Immature natural killer cell (primary cell): Measurements from ENCODE around the gene RBMS1. TPM values are rescaled to one million over a fixed set of nuclear protein-coding genes. Genes with fewer than 3 reads are reported as not detected.

ENCODE experiments used
- DNase-seq, 3 donors: peaks; one replicate each; pipeline ENCODE4 v3.0.0; 2022; ENCODE audit warnings: mixed read lengths in 1 of 3
- H3K27ac Mint-ChIP-seq, 6 donors: one replicate each; pipeline ENCODE4 v1.8.0; 2020; ENCODE audit warnings: mixed read lengths in 6 of 6, mild to moderate bottlenecking in 5 of 6, inconsistent platforms in 4 of 6, moderate library complexity in 3 of 6
- H3K27me3 Mint-ChIP-seq, 3 donors: one replicate each; pipeline ENCODE4 v1.8.0; 2020 to 2021; ENCODE audit warnings: low read depth in 3 of 3, mild to moderate bottlenecking in 3 of 3, mixed read lengths in 3 of 3, moderate library complexity in 3 of 3, inconsistent platforms in 1 of 3
- H3K36me3 Mint-ChIP-seq, 3 donors: one replicate each; pipeline ENCODE4 v1.8.0; 2020; ENCODE audit warnings: mixed read lengths in 3 of 3, inconsistent platforms in 2 of 3, mild to moderate bottlenecking in 2 of 3
- H3K4me1 Mint-ChIP-seq, 2 donors: one replicate each; pipeline ENCODE4 v1.8.0; 2020; ENCODE audit warnings: inconsistent platforms in 2 of 2, mild to moderate bottlenecking in 2 of 2, mixed read lengths in 2 of 2, moderate library complexity in 1 of 2
- H3K4me3 Mint-ChIP-seq, 5 donors: one replicate each; pipeline ENCODE4 v1.8.0; 2020; ENCODE audit warnings: mild to moderate bottlenecking in 5 of 5, mixed read lengths in 5 of 5, inconsistent platforms in 3 of 5, moderate library complexity in 3 of 5
- H3K9me3 Mint-ChIP-seq, 6 donors: one replicate each; pipeline ENCODE4 v1.8.0; 2020; ENCODE audit warnings: mild to moderate bottlenecking in 6 of 6, mixed read lengths in 6 of 6, inconsistent platforms in 4 of 6, moderate library complexity in 3 of 6
- polyA plus RNA-seq, 3 donors: library from polyadenylated mRNA; unstranded; fragments of 300-500 nt; fragmentation: Illumina TruSeq; gene quantifications; one replicate each; pipeline ENCODE4 v1.2.3, GENCODE V29; 2021

Gene RBMS1
- polyA plus RNA-seq, 3 donors from 2014 or later: 80.0 to 172 (median 81.9) TPM

DNA sequence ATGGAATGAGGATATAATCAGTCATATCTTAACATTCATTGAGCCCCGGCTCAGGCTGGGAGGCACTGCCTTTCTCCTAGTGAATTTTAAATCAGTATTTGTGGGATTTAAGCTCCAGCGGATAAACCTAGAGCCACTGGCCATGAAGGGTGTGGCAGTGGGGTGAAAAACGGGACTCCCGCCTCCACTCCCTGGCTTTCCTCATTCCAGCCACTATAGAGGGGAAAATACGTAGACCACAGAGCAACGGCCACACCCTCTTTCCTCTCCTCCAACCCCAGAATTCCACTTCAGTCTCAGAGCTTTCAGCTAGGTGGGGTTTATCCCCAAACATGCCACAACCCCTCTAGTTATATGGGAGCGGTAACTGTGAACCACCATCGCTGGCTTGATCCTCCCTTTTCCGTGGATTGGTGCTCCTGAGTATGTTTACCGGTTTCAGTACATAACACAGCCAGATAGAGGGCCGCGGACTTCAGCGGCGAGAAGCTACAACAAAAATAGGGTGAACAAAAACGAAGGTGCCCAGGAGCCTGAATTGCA, 223.0 kb downstream of the RBMS1 start:
- no peak for DNase-seq
- Mint-ChIP-seq H3K27ac (peak overlapping the region; percentile 30 to 90 (median 76)), H3K4me3 (peak overlapping the region; percentile 80 to 88 (median 84)), H3K36me3 (peaks cover 9 to 31% (median 22%) of the 10 kb centered on the region in 3 donors), H3K4me1 (peaks cover 26 to 32% of the 10 kb centered on the region in 2 donors), H3K9me3 (no peaks in the 10 kb centered on the region), H3K27me3 (peaks cover 4 to 18% (median 7%) of the 10 kb centered on the region in 3 donors)

DNA sequence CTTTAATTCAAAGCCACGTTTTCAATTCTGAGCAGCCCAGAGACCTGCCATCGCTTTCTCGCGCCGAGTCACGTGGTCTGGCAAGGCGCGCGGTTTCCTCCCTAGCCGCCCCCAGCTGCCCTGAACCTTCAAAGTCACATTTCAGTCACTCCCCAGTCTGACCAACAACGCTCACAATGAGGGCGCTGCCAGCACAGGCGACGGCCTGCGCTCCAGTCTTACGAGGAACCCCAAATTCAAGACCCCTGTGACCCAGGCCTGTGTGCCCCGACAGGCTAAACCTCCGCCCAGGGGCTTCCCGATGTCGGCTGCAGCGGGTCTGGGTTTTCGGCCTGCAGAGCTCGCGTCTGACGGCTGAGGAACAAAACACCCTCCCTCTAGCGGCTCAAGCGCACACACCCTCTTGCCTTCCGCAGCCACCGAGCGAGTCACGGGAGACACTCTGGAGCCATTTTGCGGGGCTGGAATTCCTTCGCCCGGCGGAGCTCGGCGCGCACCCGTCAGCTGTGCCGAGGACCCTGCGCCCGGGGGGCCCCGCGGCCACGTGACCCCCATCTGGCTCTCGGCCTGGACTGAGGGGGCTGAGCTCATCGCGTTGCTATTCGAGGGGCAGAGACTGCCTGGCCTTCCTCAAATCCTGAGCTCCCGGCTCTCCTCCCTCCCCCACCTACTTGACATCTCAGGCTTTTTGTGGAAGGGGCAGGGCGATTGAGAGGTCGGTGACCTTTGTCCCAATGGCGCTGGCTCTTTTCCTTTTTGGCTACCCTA, 223.6 kb downstream of the RBMS1 start:
- Mint-ChIP-seq H3K4me1 (peaks cover 29 to 36% of the 10 kb centered on the region in 2 donors), H3K27ac (peak overlapping the region; percentile 75 to 92 (median 91)), H3K27me3 (peaks cover 4 to 18% (median 11%) of the 10 kb centered on the region in 3 donors), H3K36me3 (peaks cover 9 to 25% (median 15%) of the 10 kb centered on the region in 3 donors), H3K4me3 (peak overlapping the region; percentile 80 to 90 (median 87)), H3K9me3 (no peaks in the 10 kb centered on the region)
- DNase-seq: peak; percentile 74 to 76 (median 75)

DNA sequence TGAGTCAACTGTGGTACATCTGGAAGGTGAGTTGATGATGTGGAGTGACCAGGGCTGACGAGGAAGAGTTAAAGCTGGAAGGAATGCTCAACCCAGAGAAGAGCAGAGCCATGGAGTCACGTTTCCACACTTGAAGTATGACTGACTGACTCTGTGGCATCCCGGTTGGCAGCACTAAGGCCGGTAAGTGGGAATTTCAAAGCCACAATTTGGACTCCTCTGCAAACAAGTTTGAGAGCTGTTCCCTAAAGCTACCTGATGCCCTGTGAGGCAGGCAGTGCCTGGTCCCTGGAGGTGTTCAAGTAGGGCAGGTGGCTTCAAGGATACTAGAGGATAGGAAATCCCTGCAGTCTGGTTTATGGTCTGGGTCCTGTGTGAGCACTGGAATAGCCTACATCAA, 224.2 kb downstream of the RBMS1 start:
- Mint-ChIP-seq H3K27ac (peak overlapping the region; percentile 68 to 92 (median 91)), H3K9me3 (no peaks in the 10 kb centered on the region), H3K4me1 (peaks cover 32 to 42% of the 10 kb centered on the region in 2 donors), H3K27me3 (peaks cover 4 to 18% (median 13%) of the 10 kb centered on the region in 3 donors), H3K4me3 (peak overlapping the region; percentile 79 to 90 (median 87)), H3K36me3 (peaks cover 9 to 25% (median 12%) of the 10 kb centered on the region in 3 donors)
- no peak for DNase-seq

DNA sequence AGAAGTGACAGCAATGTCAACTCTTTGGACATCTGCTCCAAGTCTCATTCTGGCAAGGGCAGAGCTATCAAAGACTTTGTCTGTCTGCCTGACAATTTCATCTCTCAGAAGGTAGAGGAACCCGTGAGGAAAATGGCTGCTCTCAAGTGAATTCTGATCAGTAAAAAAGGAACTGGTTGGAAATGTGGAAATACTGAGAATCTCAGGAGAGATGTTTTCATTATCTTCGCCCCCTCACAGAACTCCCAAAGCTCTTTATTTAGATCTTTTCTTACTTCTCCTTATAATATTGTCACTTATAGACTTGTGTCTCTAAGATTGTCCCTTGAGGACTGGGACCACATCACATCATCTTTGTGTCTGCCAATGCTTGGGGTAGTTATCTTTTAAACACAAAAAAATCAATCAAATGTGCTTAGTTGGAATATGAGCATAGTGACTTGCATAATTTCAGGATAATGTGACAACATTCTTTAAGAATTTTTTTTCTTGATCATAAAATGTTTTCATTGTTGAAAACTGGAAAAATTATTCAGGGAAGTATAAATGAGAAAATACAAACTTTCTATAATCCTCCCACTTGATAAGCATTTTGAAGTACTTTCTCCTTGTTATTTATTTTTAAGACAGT, 225.3 kb downstream of the RBMS1 start:
- Mint-ChIP-seq H3K27ac (peak overlapping the region in 1 of 6 donors; percentile 5), H3K4me1 (peaks cover 40 to 53% of the 10 kb centered on the region in 2 donors)

DNA sequence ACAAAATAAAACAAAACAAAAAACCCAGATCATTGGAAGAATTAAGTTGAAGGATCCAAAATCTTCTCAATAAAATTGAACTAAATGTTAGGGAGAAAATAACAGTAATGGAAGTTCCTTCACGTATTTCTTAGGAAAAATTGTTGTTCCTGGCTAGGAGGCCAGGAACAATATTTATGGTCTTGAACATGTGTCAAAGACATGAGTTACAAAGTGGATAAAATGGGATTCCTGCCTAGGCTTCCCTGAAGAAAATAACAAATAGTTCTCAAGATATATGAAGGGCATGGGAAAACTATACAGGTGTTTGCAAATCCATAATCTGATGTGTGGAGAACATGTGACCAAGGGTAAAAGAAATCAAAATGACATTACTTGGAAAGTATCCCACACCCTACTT, 225.9 kb downstream of the RBMS1 start:
- Mint-ChIP-seq H3K36me3 (peaks cover 4 to 12% (median 4%) of the 10 kb centered on the region in 3 donors), H3K9me3 (no peaks in the 10 kb centered on the region), H3K27ac (peak overlapping the region in 1 of 6 donors; percentile 4)

More for the DNA sequence above, 225.3 kb downstream of the RBMS1 start:
- no peak for DNase-seq
- peaks cover 7 to 17% (median 8%) of the 10 kb centered on the region in 3 donors for H3K36me3 Mint-ChIP-seq
- H3K9me3 Mint-ChIP-seq: no peaks in the 10 kb centered on the region
- peak overlapping the region in 1 of 5 donors; percentile 0 for H3K4me3 Mint-ChIP-seq
- peaks cover 4 to 16% (median 13%) of the 10 kb centered on the region in 3 donors for H3K27me3 Mint-ChIP-seq

DNA sequence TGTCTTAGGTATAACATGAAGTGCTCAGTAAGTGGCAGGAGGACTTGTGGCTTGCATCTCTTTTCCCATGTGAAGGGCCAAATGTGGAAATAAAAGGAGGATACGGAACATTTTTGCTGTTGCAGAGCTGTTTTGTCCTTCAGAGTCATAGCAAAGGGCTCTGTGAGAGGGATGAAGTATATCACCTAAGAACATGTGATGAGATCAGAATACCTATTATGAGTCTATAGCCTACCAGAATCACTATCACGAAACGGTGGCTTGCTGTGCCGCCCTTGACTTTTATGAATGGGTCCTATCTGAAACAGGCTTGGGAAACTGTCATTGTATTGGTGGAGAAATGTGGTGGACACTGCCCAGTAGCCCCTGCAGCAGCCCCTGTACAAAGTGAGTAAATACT, 226.6 kb downstream of the RBMS1 start:
- H3K4me3 Mint-ChIP-seq: no peak overlapping the region
- peaks cover 0 to 8% (median 4%) of the 10 kb centered on the region in 3 donors for H3K36me3 Mint-ChIP-seq
- peak overlapping the region in 1 of 6 donors; percentile 4 for H3K27ac Mint-ChIP-seq
- peaks cover 40 to 55% of the 10 kb centered on the region in 2 donors for H3K4me1 Mint-ChIP-seq
- H3K27me3 Mint-ChIP-seq: peaks cover 4 to 16% (median 13%) of the 10 kb centered on the region in 3 donors
- DNase-seq: no peak
- no peaks in the 10 kb centered on the region for H3K9me3 Mint-ChIP-seq

More for the DNA sequence above, 225.9 kb downstream of the RBMS1 start:
- Mint-ChIP-seq H3K27me3 (peaks cover 4 to 16% (median 13%) of the 10 kb centered on the region in 3 donors), H3K4me1 (peaks cover 40 to 55% of the 10 kb centered on the region in 2 donors), H3K4me3 (no peak overlapping the region)
- no peak for DNase-seq

DNA sequence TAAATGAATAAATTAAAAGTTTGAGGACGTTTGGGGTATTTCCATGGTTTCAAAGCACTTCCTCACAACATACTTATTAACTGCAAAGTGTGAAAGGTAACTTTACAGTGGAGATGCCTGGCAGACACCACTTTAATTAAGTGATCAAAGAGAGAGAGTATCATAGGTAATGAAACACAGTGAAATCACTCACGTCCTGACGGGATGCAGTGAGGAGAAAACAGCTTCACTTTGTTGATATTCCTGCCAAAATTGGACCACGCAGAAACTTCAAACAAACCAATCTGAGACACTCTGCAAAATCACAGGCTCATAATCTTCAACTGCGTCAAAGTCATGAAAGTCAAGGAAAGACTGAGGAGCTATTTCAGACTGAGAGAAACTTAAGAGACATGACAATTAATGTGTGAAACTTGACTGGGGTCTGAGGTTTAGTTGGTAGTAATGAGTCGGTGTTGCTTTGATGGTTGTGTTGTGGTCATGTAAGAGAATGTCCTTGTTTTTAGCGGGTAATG, 227.5 kb downstream of the RBMS1 start:
- peaks cover 0 to 8% (median 2%) of the 10 kb centered on the region in 3 donors for H3K36me3 Mint-ChIP-seq
- H3K27ac Mint-ChIP-seq: peak overlapping the region in 1 of 6 donors; percentile 32
- peak; percentile 14 to 22 (median 20) for DNase-seq
- H3K4me1 Mint-ChIP-seq: peaks cover 40 to 55% of the 10 kb centered on the region in 2 donors
- H3K27me3 Mint-ChIP-seq: peaks cover 4 to 14% (median 13%) of the 10 kb centered on the region in 3 donors
- H3K4me3 Mint-ChIP-seq: peak overlapping the region in 1 of 5 donors; percentile 1
- H3K9me3 Mint-ChIP-seq: no peaks in the 10 kb centered on the region

DNA sequence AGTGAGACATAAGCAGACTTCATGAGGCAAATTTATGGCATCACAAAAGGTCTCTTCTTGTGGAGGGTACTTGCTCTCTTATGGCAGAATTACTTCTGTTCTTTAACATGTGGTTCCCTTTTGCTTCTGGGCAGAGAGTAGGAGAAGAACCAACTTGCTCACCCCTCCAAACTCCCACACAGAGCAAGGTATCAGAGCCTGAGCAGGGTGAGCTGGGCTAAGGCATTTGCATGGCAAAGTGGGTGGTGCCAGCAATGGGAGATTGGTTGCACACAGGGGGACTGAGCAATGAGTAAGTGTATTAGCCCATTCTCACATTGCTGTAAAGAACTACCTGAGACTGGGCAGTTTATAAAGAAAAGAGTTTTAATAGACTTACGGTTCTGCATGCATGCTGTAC, 229.3 kb downstream of the RBMS1 start:
- Mint-ChIP-seq H3K27me3 (peaks cover 0 to 6% (median 0%) of the 10 kb centered on the region in 3 donors), H3K27ac (peak overlapping the region in 1 of 6 donors; percentile 0), H3K4me1 (peaks cover 28 to 39% of the 10 kb centered on the region in 2 donors)

DNA sequence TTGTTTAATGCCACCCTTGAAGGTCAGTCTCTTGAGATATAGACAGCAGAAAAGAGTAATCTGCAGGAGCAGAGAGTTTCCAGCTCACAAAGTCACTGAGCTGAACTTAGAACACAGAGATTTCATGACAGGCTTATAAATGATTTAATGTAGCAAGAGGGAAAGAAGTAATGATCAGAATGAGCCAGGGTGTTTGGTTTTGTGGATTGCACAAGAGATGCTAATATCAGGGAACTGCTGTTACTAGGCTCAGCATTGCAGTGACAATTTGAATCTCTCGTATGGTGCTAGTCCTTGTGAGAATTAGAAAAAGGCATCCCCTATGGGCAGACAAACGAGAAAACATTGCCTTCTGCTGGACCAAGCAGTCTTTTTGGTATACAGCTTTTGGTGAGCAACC, 231.9 kb downstream of the RBMS1 start:
- Mint-ChIP-seq H3K36me3 (peaks cover 0 to 8% (median 0%) of the 10 kb centered on the region in 3 donors), H3K4me1 (peaks cover 23 to 34% of the 10 kb centered on the region in 2 donors), H3K4me3 (no peak overlapping the region), H3K27ac (no peak overlapping the region), H3K27me3 (peaks cover 0 to 10% (median 0%) of the 10 kb centered on the region in 3 donors), H3K9me3 (no peaks in the 10 kb centered on the region)
- no peak for DNase-seq

More for the DNA sequence above, 229.3 kb downstream of the RBMS1 start:
- DNase-seq: no peak
- Mint-ChIP-seq H3K36me3 (peaks cover 0 to 8% (median 0%) of the 10 kb centered on the region in 3 donors), H3K9me3 (no peaks in the 10 kb centered on the region), H3K4me3 (peak overlapping the region in 4 of 5 donors; percentile 1 to 29 (median 4))

DNA sequence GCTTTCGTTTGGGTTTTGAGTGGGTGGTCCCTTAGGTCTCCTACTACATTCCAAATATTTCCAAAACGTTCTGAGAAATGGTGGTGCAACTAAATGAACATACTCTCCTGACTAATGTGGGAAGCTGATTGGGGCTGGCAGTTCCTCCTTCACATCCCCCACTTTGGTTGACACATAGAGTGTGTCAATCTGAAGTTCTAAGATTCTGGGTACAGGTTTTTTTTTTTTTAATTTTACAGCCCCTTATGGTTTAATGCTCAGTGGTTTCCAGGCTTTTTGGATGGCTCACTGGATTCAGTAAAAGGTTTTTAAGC, 235.2 kb downstream of the RBMS1 start:
- Mint-ChIP-seq H3K36me3 (peaks cover 0 to 4% (median 0%) of the 10 kb centered on the region in 3 donors), H3K27me3 (peaks cover 0 to 4% (median 0%) of the 10 kb centered on the region in 3 donors), H3K4me1 (peaks cover 1 to 4% of the 10 kb centered on the region in 2 donors), H3K4me3 (no peak overlapping the region), H3K27ac (no peak overlapping the region), H3K9me3 (no peaks in the 10 kb centered on the region)
- no peak for DNase-seq

DNA sequence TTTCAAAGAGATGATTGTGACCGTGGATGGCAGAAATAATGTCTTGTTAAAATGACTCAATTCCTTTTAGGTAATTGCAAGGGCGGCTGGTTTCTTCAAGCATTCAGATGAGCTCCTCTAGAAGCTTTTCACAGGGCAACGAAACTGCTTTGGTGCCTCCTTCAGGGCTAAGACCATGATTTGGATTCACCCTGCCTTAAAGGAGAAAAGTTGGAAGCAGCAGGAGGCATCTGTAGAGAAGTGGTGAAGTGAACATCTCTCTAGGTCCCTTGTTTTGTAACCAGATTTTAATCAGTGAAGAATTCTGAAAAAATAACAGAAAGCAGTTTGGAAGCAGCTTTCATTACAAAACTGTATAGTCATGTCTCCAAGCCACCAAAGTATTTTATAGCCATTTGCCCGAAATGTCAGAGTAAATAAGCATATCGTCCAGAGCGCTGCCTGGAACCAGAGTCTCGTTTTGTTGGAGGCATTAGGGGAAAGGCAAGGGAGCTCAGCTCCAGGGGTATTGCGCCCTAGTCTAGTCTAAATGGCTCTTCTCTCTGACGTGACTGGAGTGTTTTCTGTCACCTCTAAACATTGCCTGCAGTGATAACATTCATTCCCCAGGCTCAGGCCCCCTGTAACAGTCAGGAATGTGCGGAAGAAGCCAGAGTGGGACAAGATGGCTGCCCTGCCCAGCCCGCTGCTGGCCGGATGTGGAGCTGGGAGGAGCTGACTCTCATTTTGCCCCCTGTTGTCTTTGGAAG, 235.7 kb downstream of the RBMS1 start:
- Mint-ChIP-seq H3K27ac (no peak overlapping the region), H3K27me3 (peaks cover 0 to 4% (median 0%) of the 10 kb centered on the region in 3 donors)

DNA sequence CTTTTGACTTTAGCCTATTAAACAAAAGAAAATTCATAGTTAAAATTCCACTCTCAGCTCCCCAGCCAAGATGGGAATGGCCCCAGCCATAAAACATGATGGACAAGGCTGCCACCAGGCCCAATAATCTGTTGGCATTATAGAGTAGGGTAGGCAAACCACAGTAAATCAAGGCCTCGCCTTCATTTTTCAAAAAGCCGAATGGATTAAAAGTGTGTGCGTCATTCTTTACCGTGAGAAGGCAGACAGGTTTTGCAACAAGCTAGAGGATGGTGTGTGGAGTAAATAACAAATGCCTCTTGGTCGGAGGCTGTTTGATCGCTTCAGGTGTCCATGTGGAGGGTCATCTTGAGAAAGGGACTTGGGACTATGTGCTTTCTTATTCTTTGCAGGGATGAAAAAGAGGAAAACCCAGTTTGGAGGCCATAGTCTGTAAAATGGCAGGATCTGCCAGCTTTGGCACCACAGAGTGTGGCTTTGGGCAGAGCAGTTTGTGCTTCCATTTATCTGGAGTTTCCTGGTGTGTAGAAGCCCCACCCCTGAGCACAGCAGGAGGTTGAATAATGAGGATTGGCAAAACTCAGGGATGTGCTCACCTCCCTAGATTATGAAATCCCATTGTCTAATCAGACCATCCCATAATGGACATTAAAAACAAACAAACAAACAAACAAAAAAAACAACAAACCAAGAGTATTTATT, 236.4 kb downstream of the RBMS1 start:
- Mint-ChIP-seq H3K27me3 (peaks cover 0 to 4% (median 0%) of the 10 kb centered on the region in 3 donors), H3K9me3 (no peaks in the 10 kb centered on the region), H3K4me1 (no peaks in the 10 kb centered on the region), H3K4me3 (no peak overlapping the region), H3K27ac (no peak overlapping the region), H3K36me3 (peaks cover 0 to 4% (median 0%) of the 10 kb centered on the region in 3 donors)
- no peak for DNase-seq

More for the DNA sequence above, 235.7 kb downstream of the RBMS1 start:
- Mint-ChIP-seq H3K4me3 (no peak overlapping the region), H3K4me1 (no peaks in the 10 kb centered on the region), H3K9me3 (no peaks in the 10 kb centered on the region), H3K36me3 (peaks cover 0 to 4% (median 0%) of the 10 kb centered on the region in 3 donors)
- DNase-seq: no peak
